ENCODE data around the gene VWF. TPM values are rescaled to one million over a fixed set of nuclear protein-coding genes. Genes with fewer than 3 reads are reported as not detected.

VWF gene
- total RNA-seq, 1 experiment from 2014 or later = not detected

GRCh38 chr12:5904441-5904840, 220.0 kb downstream of the VWF start:
- intact Hi-C loops (cut with micrococcal nuclease) = no loop called here
- H3F3A ChIP-seq (ENCODE audit: low read length, unreplicated experiment) = no peaks in the 10 kb centered on the region
- no peak overlapping the region for H3K4me2 ChIP-seq (ENCODE audit: low read length)
- no peak overlapping the region for H3K9ac ChIP-seq (ENCODE audit: low read length)
- no peak for TF ChIP-seq EZH2 (IDR thresholded peaks at IDR 0.05; ENCODE audit: low read length, unreplicated experiment)
- TF ChIP-seq EZH2phosphoT487 (IDR thresholded peaks at IDR 0.05; ENCODE audit: borderline replicate concordance, low read length) = no peak
- TF ChIP-seq CTCF (conservative IDR thresholded peaks at IDR 0.05; ENCODE audit: low read depth, low read length) = no peak
- no peak for ATAC-seq
- no peak overlapping the region for H2AFZ ChIP-seq (ENCODE audit: low read length)
- no peaks in the 10 kb centered on the region for H3K36me3 ChIP-seq (ENCODE audit: low read depth, low read length)
- H3K27me3 ChIP-seq (ENCODE audit: low read length) = peaks cover 30% of the 10 kb centered on the region
- POLR2A ChIA-PET (ENCODE audit: unreplicated experiment) = no interaction called here
- no TSS peak for BruUV-seq (replicated peaks)
- H3K9me3 ChIP-seq (ENCODE audit: low read length) = no peaks in the 10 kb centered on the region
- DNase-seq = no peak
- no peaks in the 10 kb centered on the region for H3K4me1 ChIP-seq (ENCODE audit: insufficient read depth, low read length)
- no peaks in the 10 kb centered on the region for H3K9me2 ChIP-seq (replicated peaks; ENCODE audit: low read length)
- H3K79me2 ChIP-seq (ENCODE audit: low read length) = no peaks in the 10 kb centered on the region
- no peak overlapping the region for H3K27ac ChIP-seq (ENCODE audit: low read length)
- no peak overlapping the region for H3K4me3 ChIP-seq (ENCODE audit: low read length)
- CTCF ChIA-PET = no interaction called here
- no peaks in the 10 kb centered on the region for H4K20me1 ChIP-seq (ENCODE audit: low read length)

- BruUV-seq (replicated peaks) = no TSS peak
- Histone ChIP-seq H3K9me3 (ENCODE audit: low read length) (no peaks in the 10 kb centered on the region), H4K20me1 (ENCODE audit: low read length) (no peaks in the 10 kb centered on the region), H3F3A (ENCODE audit: low read length, unreplicated experiment) (no peaks in the 10 kb centered on the region), H3K4me2 (ENCODE audit: low read length) (no peak overlapping the region), H3K27ac (ENCODE audit: low read length) (no peak overlapping the region), H3K27me3 (ENCODE audit: low read length) (peaks cover 16% of the 10 kb centered on the region), H3K36me3 (ENCODE audit: low read depth, low read length) (no peaks in the 10 kb centered on the region), H3K4me1 (ENCODE audit: insufficient read depth, low read length) (no peaks in the 10 kb centered on the region), H3K4me3 (ENCODE audit: low read length) (no peak overlapping the region), H3K79me2 (ENCODE audit: low read length) (no peaks in the 10 kb centered on the region), H2AFZ (ENCODE audit: low read length) (no peak overlapping the region), H3K9me2 (replicated peaks; ENCODE audit: low read length) (no peaks in the 10 kb centered on the region), H3K9ac (ENCODE audit: low read length) (no peak overlapping the region)
- ChIA-PET POLR2A (ENCODE audit: unreplicated experiment) (no interaction called here), CTCF (no interaction called here)
- ATAC-seq = no peak
- no peak for DNase-seq
- TF ChIP-seq CTCF (conservative IDR thresholded peaks at IDR 0.05; ENCODE audit: low read depth, low read length) (no peak), EZH2phosphoT487 (IDR thresholded peaks at IDR 0.05; ENCODE audit: borderline replicate concordance, low read length) (no peak), EZH2 (IDR thresholded peaks at IDR 0.05; ENCODE audit: low read length, unreplicated experiment) (no peak)
- intact Hi-C loops (cut with micrococcal nuclease) = no loop called here
Observed at GRCh38 chr12:5902736-5903135, 221.7 kb downstream of the VWF start.

GRCh38 chr12:5901416-5901815, 223.1 kb downstream of the VWF start:
- H3K27me3 ChIP-seq (ENCODE audit: low read length) = 0 out of 2 replicates have a peak, but pooled peaks cover 8% of the 10 kb centered on the region
- no peaks in the 10 kb centered on the region for H3K79me2 ChIP-seq (ENCODE audit: low read length)
- no peaks in the 10 kb centered on the region for H3K9me2 ChIP-seq (replicated peaks; ENCODE audit: low read length)
- H3K4me1 ChIP-seq (ENCODE audit: insufficient read depth, low read length) = no peaks in the 10 kb centered on the region
- H3K4me2 ChIP-seq (ENCODE audit: low read length) = no peak overlapping the region
- BruUV-seq (replicated peaks) = no TSS peak
- ChIA-PET POLR2A (ENCODE audit: unreplicated experiment) (no interaction called here), CTCF (no interaction called here)
- DNase-seq = no peak
- no peak overlapping the region for H3K9ac ChIP-seq (ENCODE audit: low read length)
- no peaks in the 10 kb centered on the region for H3F3A ChIP-seq (ENCODE audit: low read length, unreplicated experiment)
- no peak overlapping the region for H3K27ac ChIP-seq (ENCODE audit: low read length)
- no peak for TF ChIP-seq CTCF (conservative IDR thresholded peaks at IDR 0.05; ENCODE audit: low read depth, low read length)
- TF ChIP-seq EZH2 (IDR thresholded peaks at IDR 0.05; ENCODE audit: low read length, unreplicated experiment) = no peak
- TF ChIP-seq EZH2phosphoT487 (IDR thresholded peaks at IDR 0.05; ENCODE audit: borderline replicate concordance, low read length) = no peak
- ATAC-seq = no peak
- no peaks in the 10 kb centered on the region for H3K36me3 ChIP-seq (ENCODE audit: low read depth, low read length)
- H3K4me3 ChIP-seq (ENCODE audit: low read length) = no peak overlapping the region
- no peaks in the 10 kb centered on the region for H4K20me1 ChIP-seq (ENCODE audit: low read length)
- intact Hi-C loops (cut with micrococcal nuclease) = no loop called here
- no peak overlapping the region for H2AFZ ChIP-seq (ENCODE audit: low read length)
- no peaks in the 10 kb centered on the region for H3K9me3 ChIP-seq (ENCODE audit: low read length)

Data from PC-3 (cell line).